ENCODE measurements around the gene ARL5A.
A peak's percentile ranks its signal among the peaks of the same experiment; 100 is the strongest.

Gene ARL5A

GRCh38 chr2:151833984-151834383 lies 5.8 kb upstream of the ARL5A start:
- TF ChIP-seq TEAD4 (IDR thresholded peaks at IDR 0.05) (no peak), EGR1 (IDR thresholded peaks at IDR 0.05) (no peak), ZBTB7A (IDR thresholded peaks at IDR 0.05; ENCODE audit: low read depth) (no peak), RAD21 (IDR thresholded peaks at IDR 0.05; ENCODE audit: low read depth) (no peak), TAF1 (IDR thresholded peaks at IDR 0.05; ENCODE audit: low read depth) (no peak), YY1 (IDR thresholded peaks at IDR 0.05; ENCODE audit: low read depth) (no peak), NFIC (IDR thresholded peaks at IDR 0.05) (no peak)

GRCh38 chr2:151830961-151831360 lies 2.7 kb upstream of the ARL5A start:
- no peak for TF ChIP-seq NFIC (IDR thresholded peaks at IDR 0.05)
- no peak for TF ChIP-seq FOXM1 (IDR thresholded peaks at IDR 0.05; ENCODE audit: borderline replicate concordance, low read depth)
- TF ChIP-seq RAD21 (IDR thresholded peaks at IDR 0.05; ENCODE audit: low read depth), result no peak
- TF ChIP-seq USF1 (IDR thresholded peaks at IDR 0.05), result no peak
- no peak for TF ChIP-seq TCF12 (IDR thresholded peaks at IDR 0.05; ENCODE audit: low read depth)
- no peak for TF ChIP-seq EGR1 (IDR thresholded peaks at IDR 0.05)
- TF ChIP-seq MAX (IDR thresholded peaks at IDR 0.05), result no peak
- TF ChIP-seq EP300 (IDR thresholded peaks at IDR 0.05; ENCODE audit: borderline replicate concordance), result no peak
- no peak for TF ChIP-seq YY1 (IDR thresholded peaks at IDR 0.05; ENCODE audit: low read depth)
- no peak for TF ChIP-seq CEBPB (IDR thresholded peaks at IDR 0.05)
- no peak for TF ChIP-seq TEAD4 (IDR thresholded peaks at IDR 0.05)

GRCh38 chr2:151828890-151829324 lies 686 bp upstream of the ARL5A start:
- no peak for TF ChIP-seq TEAD4 (IDR thresholded peaks at IDR 0.05)
- TF ChIP-seq ZBTB7A (IDR thresholded peaks at IDR 0.05; ENCODE audit: low read depth), result no peak
- no peak for TF ChIP-seq YY1 (IDR thresholded peaks at IDR 0.05; ENCODE audit: low read depth)
- no peak for TF ChIP-seq FOXM1 (IDR thresholded peaks at IDR 0.05; ENCODE audit: borderline replicate concordance, low read depth)
- TF ChIP-seq CEBPB (IDR thresholded peaks at IDR 0.05), result no peak
- TF ChIP-seq MAX (IDR thresholded peaks at IDR 0.05), result no peak
- TF ChIP-seq CREB1 (IDR thresholded peaks at IDR 0.05; ENCODE audit: low read depth), result no peak
- TF ChIP-seq TCF12 (IDR thresholded peaks at IDR 0.05; ENCODE audit: low read depth), result no peak
- no peak for TF ChIP-seq REST (IDR thresholded peaks at IDR 0.05; ENCODE audit: low read depth)

GRCh38 chr2:151827564-151828142 lies 568 bp downstream of the ARL5A start:
- no peak for TF ChIP-seq FOXM1 (IDR thresholded peaks at IDR 0.05; ENCODE audit: borderline replicate concordance, low read depth)
- peak; percentile 75; the same call in 1 of the 2 replicates for TF ChIP-seq ZBTB7A (IDR thresholded peaks at IDR 0.05; ENCODE audit: low read depth)

GRCh38 chr2:151826737-151827157 lies 1.5 kb downstream of the ARL5A start:
- TF ChIP-seq TEAD4 (IDR thresholded peaks at IDR 0.05) (no peak), EGR1 (IDR thresholded peaks at IDR 0.05) (no peak), YY1 (IDR thresholded peaks at IDR 0.05; ENCODE audit: low read depth) (no peak), REST (IDR thresholded peaks at IDR 0.05; ENCODE audit: low read depth) (no peak), TCF12 (IDR thresholded peaks at IDR 0.05; ENCODE audit: low read depth) (no peak), FOXM1 (IDR thresholded peaks at IDR 0.05; ENCODE audit: borderline replicate concordance, low read depth) (no peak), USF1 (IDR thresholded peaks at IDR 0.05) (no peak), EP300 (IDR thresholded peaks at IDR 0.05; ENCODE audit: borderline replicate concordance) (no peak), CEBPB (IDR thresholded peaks at IDR 0.05) (no peak), NFIC (IDR thresholded peaks at IDR 0.05) (no peak), TAF1 (IDR thresholded peaks at IDR 0.05; ENCODE audit: low read depth) (no peak), CREB1 (IDR thresholded peaks at IDR 0.05; ENCODE audit: low read depth) (no peak), MAX (IDR thresholded peaks at IDR 0.05) (no peak), RAD21 (IDR thresholded peaks at IDR 0.05; ENCODE audit: low read depth) (no peak), ZBTB7A (IDR thresholded peaks at IDR 0.05; ENCODE audit: low read depth) (no peak)

GRCh38 chr2:151824886-151825285 lies 3.3 kb downstream of the ARL5A start:
- TF ChIP-seq CREB1 (IDR thresholded peaks at IDR 0.05; ENCODE audit: low read depth), result no peak
- no peak for TF ChIP-seq ZBTB7A (IDR thresholded peaks at IDR 0.05; ENCODE audit: low read depth)
- TF ChIP-seq REST (IDR thresholded peaks at IDR 0.05; ENCODE audit: low read depth), result no peak
- TF ChIP-seq MAX (IDR thresholded peaks at IDR 0.05), result no peak
- TF ChIP-seq CEBPB (IDR thresholded peaks at IDR 0.05), result no peak
- no peak for TF ChIP-seq RAD21 (IDR thresholded peaks at IDR 0.05; ENCODE audit: low read depth)
- no peak for TF ChIP-seq FOXM1 (IDR thresholded peaks at IDR 0.05; ENCODE audit: borderline replicate concordance, low read depth)
- no peak for TF ChIP-seq USF1 (IDR thresholded peaks at IDR 0.05)
- TF ChIP-seq EP300 (IDR thresholded peaks at IDR 0.05; ENCODE audit: borderline replicate concordance), result no peak
- TF ChIP-seq TEAD4 (IDR thresholded peaks at IDR 0.05), result no peak
- TF ChIP-seq YY1 (IDR thresholded peaks at IDR 0.05; ENCODE audit: low read depth), result no peak
- no peak for TF ChIP-seq TAF1 (IDR thresholded peaks at IDR 0.05; ENCODE audit: low read depth)
- TF ChIP-seq TCF12 (IDR thresholded peaks at IDR 0.05; ENCODE audit: low read depth), result no peak
- TF ChIP-seq NFIC (IDR thresholded peaks at IDR 0.05), result no peak
- no peak for TF ChIP-seq EGR1 (IDR thresholded peaks at IDR 0.05)
